H1 (cell line): Measurements from ENCODE around the gene RBM47. TPM values are rescaled to one million over a fixed set of nuclear protein-coding genes. Genes with fewer than 3 reads are reported as not detected.

ENCODE experiments used
- CTCF ChIA-PET: fragments of 300-600 bp; sonication (Branson Sonifier 250); formaldehyde crosslinking; loops from one replicate; lab custom pipeline; 2021; ENCODE audit not compliant: partially characterized antibody; lab: Charles Lee
- POLR2A ChIA-PET: fragments of 300-600 bp; sonication (Branson Sonifier 250); formaldehyde crosslinking; loops from one replicate; lab custom pipeline; 2021; ENCODE audit warnings: inconsistent platforms; ENCODE audit not compliant: partially characterized antibody; lab: Charles Lee
- DNase-seq, 2 experiments: peaks; one replicate each; pipeline versions ENCODE4 v3.0.0 to v3.0.0-alpha.2; 2010 to 2022; ENCODE audit warnings: low spot score in 2 of 2, low read depth in 1 of 2, mixed read lengths in 1 of 2
- FAIRE-seq: peaks from 2 replicates; lab custom pipeline; 2011; peaks lifted over from hg19 to GRCh38; lab: Jason Lieb, UNC
- H2AFZ ChIP-seq: 2 replicates; pipeline ENCODE4 v1.8.1; 2012; ENCODE audit warnings: low read length, inconsistent platforms
- H2AK5ac ChIP-seq: 2 replicates; pipeline ENCODE4 v1.6.1; 2013; ENCODE audit warnings: low read depth, low read length
- H2BK120ac ChIP-seq: replicated peaks from 2 replicates; pipeline ENCODE3; 2013; ENCODE audit warnings: low read depth, low read length, inconsistent platforms
- H2BK12ac ChIP-seq: 2 replicates; pipeline ENCODE4 v1.6.1; 2013; ENCODE audit warnings: low read depth, low read length
- H2BK15ac ChIP-seq: 2 replicates; pipeline ENCODE4 v1.6.1; 2013; ENCODE audit warnings: low read length
- H2BK20ac ChIP-seq: 2 replicates; pipeline ENCODE4 v1.6.1; 2013; ENCODE audit warnings: low read length
- H2BK5ac ChIP-seq: 2 replicates; pipeline ENCODE4 v1.6.1; 2013; ENCODE audit warnings: low read depth, low read length
- H3K14ac ChIP-seq: 2 replicates; pipeline ENCODE4 v1.6.1; 2013; ENCODE audit warnings: inconsistent platforms; ENCODE audit not compliant: insufficient read length
- H3K18ac ChIP-seq: 2 replicates; pipeline ENCODE4 v1.6.1; 2013; ENCODE audit warnings: low read length; ENCODE audit errors: extremely low read depth
- H3K23ac ChIP-seq: 2 replicates; pipeline ENCODE4 v1.6.1; 2013; ENCODE audit warnings: inconsistent platforms; ENCODE audit not compliant: insufficient read length
- H3K23me2 ChIP-seq: 2 replicates; pipeline ENCODE4 v1.6.1; 2013; ENCODE audit warnings: low read depth, low read length
- H3K27ac ChIP-seq: 2 replicates; pipeline ENCODE4 v1.6.1; 2011; ENCODE audit warnings: low read depth, low read length, inconsistent platforms
- H3K27me3 ChIP-seq, 4 experiments: replicated peaks in 1 of 4; 1 replicate in 1 of 4; 2 replicates in 3 of 4; pipeline versions ENCODE4 v1.6.1 to v1.8.1; 2011 to 2013; ENCODE audit warnings: low read length in 3 of 4, mild to moderate bottlenecking in 3 of 4, inconsistent platforms in 2 of 4, mixed read lengths in 2 of 4, moderate library complexity in 1 of 4; ENCODE audit not compliant: control insufficient read depth in 3 of 4, insufficient read depth in 3 of 4; ENCODE audit errors: extremely low read depth in 1 of 4
- H3K36me3 ChIP-seq, 4 experiments: 2 replicates each; pipeline versions ENCODE4 v1.6.1 to v1.8.1; 2011 to 2013; ENCODE audit warnings: mild to moderate bottlenecking in 4 of 4, low read length in 3 of 4, moderate library complexity in 2 of 4, control low read depth in 1 of 4, inconsistent platforms in 1 of 4; ENCODE audit not compliant: insufficient read depth in 4 of 4, control insufficient read depth in 2 of 4
- H3K4ac ChIP-seq: replicated peaks from 2 replicates; pipeline ENCODE3; 2013; ENCODE audit warnings: low read length, low read depth, mixed read lengths, inconsistent platforms; ENCODE audit not compliant: insufficient read length
- H3K4me1 ChIP-seq, 4 experiments: replicated peaks in 1 of 4; 1 replicate in 1 of 4; 2 replicates in 3 of 4; pipeline versions ENCODE4 v1.6.1 to v1.8.1; 2011 to 2013; ENCODE audit warnings: low read length in 3 of 4, inconsistent platforms in 2 of 4, mixed read lengths in 1 of 4; ENCODE audit not compliant: insufficient read depth in 4 of 4, control insufficient read depth in 3 of 4
- H3K4me2 ChIP-seq, 2 experiments: 2 replicates each; pipeline versions ENCODE4 v1.6.1 to v1.8.1; 2011 to 2013; ENCODE audit warnings: low read depth in 2 of 2, low read length in 2 of 2, control low read depth in 1 of 2, inconsistent platforms in 1 of 2, mild to moderate bottlenecking in 1 of 2; ENCODE audit not compliant: insufficient read depth in 1 of 2
- H3K4me3 ChIP-seq, 4 experiments: fragments of 200-600, 300-600 bp in 1 of 4; sonication (generic), shearing (Covaris generic), sonication (Bioruptor Twin) in 1 of 4; 2 replicates each; pipeline versions ENCODE4 v1.5.1 to v1.8.1; 2011 to 2016; ENCODE audit warnings: low read length in 4 of 4, low read depth in 3 of 4, control low read depth in 2 of 4, inconsistent platforms in 2 of 4, mild to moderate bottlenecking in 2 of 4, mixed read lengths in 1 of 4, moderate library complexity in 1 of 4; ENCODE audit not compliant: insufficient read depth in 2 of 4; ENCODE audit errors: extremely low read depth in 1 of 4
- H3K56ac ChIP-seq: replicated peaks from 2 replicates; pipeline ENCODE3; 2013; ENCODE audit warnings: low read depth, mild to moderate bottlenecking, mixed read lengths, low read length, inconsistent platforms; ENCODE audit not compliant: insufficient read length
- H3K79me1 ChIP-seq: 2 replicates; pipeline ENCODE4 v1.6.1; 2013; ENCODE audit warnings: low read depth, low read length, control low read depth
- H3K79me2 ChIP-seq, 2 experiments: 2 replicates each; pipeline versions ENCODE4 v1.6.1 to v1.8.1; 2012 to 2013; ENCODE audit warnings: low read length in 2 of 2, mild to moderate bottlenecking in 2 of 2, inconsistent platforms in 1 of 2; ENCODE audit not compliant: insufficient read depth in 2 of 2, control insufficient read depth in 1 of 2
- H3K9ac ChIP-seq, 4 experiments: replicated peaks in 1 of 4; 1 replicate in 1 of 4; 2 replicates in 3 of 4; pipeline versions ENCODE4 v1.6.1 to v1.8.1; 2011 to 2013; ENCODE audit warnings: low read depth in 3 of 4, low read length in 3 of 4, control low read depth in 2 of 4, mild to moderate bottlenecking in 2 of 4, moderate library complexity in 2 of 4, inconsistent platforms in 1 of 4; ENCODE audit errors: extremely low read depth in 1 of 4
- H3K9me3 ChIP-seq, 2 experiments: 2 replicates each; pipeline versions ENCODE4 v1.6.1 to v1.8.1; 2012 to 2013; ENCODE audit warnings: mild to moderate bottlenecking in 2 of 2, moderate library complexity in 2 of 2, control low read depth in 1 of 2, inconsistent platforms in 1 of 2, low read depth in 1 of 2, low read length in 1 of 2, mixed read lengths in 1 of 2; ENCODE audit not compliant: insufficient read depth in 2 of 2
- H4K20me1 ChIP-seq, 2 experiments: replicated peaks in 1 of 2; 2 replicates each; pipeline versions ENCODE3 to v1.8.1; 2011 to 2013; ENCODE audit warnings: inconsistent platforms in 2 of 2, low read length in 2 of 2, mild to moderate bottlenecking in 1 of 2; ENCODE audit not compliant: insufficient read depth in 2 of 2, control insufficient read depth in 1 of 2
- H4K5ac ChIP-seq: 2 replicates; pipeline ENCODE4 v1.6.1; 2013; ENCODE audit warnings: low read length, low read depth, mixed read lengths, inconsistent platforms; ENCODE audit not compliant: insufficient read length
- H4K8ac ChIP-seq: 2 replicates; pipeline ENCODE4 v1.8.0; 2013; ENCODE audit warnings: mild to moderate bottlenecking, moderate library complexity, low read length, inconsistent platforms; ENCODE audit not compliant: insufficient read depth; ENCODE audit errors: extremely low read depth
- H4K91ac ChIP-seq: replicated peaks from 2 replicates; pipeline ENCODE3; 2013; ENCODE audit warnings: low read length, mixed read lengths, inconsistent platforms; ENCODE audit not compliant: insufficient read length
- BACH1 ChIP-seq: IDR thresholded peaks from 2 replicates; pipeline ENCODE4 v1.6.1; 2012; ENCODE audit warnings: low read length, improper control_type of control experiment
- BCL11A ChIP-seq, 2 experiments: IDR thresholded peaks; one replicate each; pipeline ENCODE4 v1.6.1; 2011; ENCODE audit warnings: low read depth in 2 of 2, low read length in 2 of 2, mild to moderate bottlenecking in 2 of 2
- CEBPB ChIP-seq: IDR thresholded peaks from 2 replicates; pipeline ENCODE4 v1.6.1; 2012; ENCODE audit warnings: low read depth, low read length
- CHD1 ChIP-seq: IDR thresholded peaks from 2 replicates; pipeline ENCODE4 v1.6.1; 2012; ENCODE audit warnings: low read depth, low read length, improper control_type of control experiment
- FOSL1 ChIP-seq: IDR thresholded peaks from 2 replicates; pipeline ENCODE4 v1.6.1; 2011; ENCODE audit warnings: mild to moderate bottlenecking, low read depth, low read length, moderate library complexity; ENCODE audit not compliant: insufficient read depth
- NRF1 ChIP-seq: IDR thresholded peaks from 2 replicates; pipeline ENCODE4 v1.6.1; 2011; ENCODE audit warnings: mild to moderate bottlenecking, low read depth, low read length, improper control_type of control experiment
- POLR2AphosphoS5 ChIP-seq: IDR thresholded peaks from 2 replicates; pipeline ENCODE4 v1.6.1; 2011; ENCODE audit warnings: low read depth, low read length
- SP2 ChIP-seq: IDR thresholded peaks from 2 replicates; pipeline ENCODE4 v1.6.1; 2012; ENCODE audit warnings: mild to moderate bottlenecking, low read length, inconsistent platforms
- TCF12 ChIP-seq: IDR thresholded peaks from 2 replicates; pipeline ENCODE4 v1.6.1; 2011; ENCODE audit warnings: low read depth, mild to moderate bottlenecking, low read length
- WGBS, 2 experiments: shearing (Covaris generic) in 1 of 2; methylation state at CpG; one replicate each; pipeline versions ENCODE4 v1.1.6 to v1.1.7; 2013 to 2015; ENCODE audit warnings: low lambda C conversion rate in 2 of 2, mixed read lengths in 2 of 2, inconsistent platforms in 1 of 2, low coverage in 1 of 2, missing lambda C conversion rate in 1 of 2; ENCODE audit not compliant: insufficient replicate concordance in 2 of 2, insufficient coverage in 1 of 2, insufficient read length in 1 of 2; ENCODE audit errors: extremely low coverage in 1 of 2, missing lambda C conversion rate in 1 of 2; 5-methylcytosine and 5-hydroxymethylcytosine counted together
- polyA plus RNA-seq, 7 experiments: library from polyadenylated mRNA; depleted of rRNA in 3 of 7; stranded (reverse) in 5 of 7; unstranded in 2 of 7; fragments of >200 nt in 5 of 7; fragments of 200-250 nt in 2 of 7; gene quantifications; 1 replicate in 5 of 7; 2 replicates in 1 of 7; 4 replicates in 1 of 7; pipeline versions ENCODE4 v1.2.1 to v1.2.3, GENCODE V29; 2011 to 2013; ENCODE audit warnings: missing spikeins in 2 of 7, mixed read lengths in 2 of 7
- total RNA-seq: library from RNA; stranded (reverse); fragmentation: NEBNext Ultra II Directional; extraction: Animal tissue kit (Norgen Biotek cat#: 25700); gene quantifications from 2 replicates; pipeline ENCODE4 v1.2.1, GENCODE V29; 2021

Gene RBM47
- total and polyA plus RNA-seq, 2 of the 8 experiments (the other 6 are each of a cell fraction or from before 2014, with no cell fraction given), result 42.8 to 78.9 TPM

GRCh38 chr4:40515037-40515397 lies 114.6 kb downstream of the RBM47 start:
- no peak overlapping the region for H3K4me3 ChIP-seq

More at GRCh38 chr4:40515037-40515397, 114.6 kb downstream of the RBM47 start:
- Histone ChIP-seq H3K9ac (no peak overlapping the region), H3K56ac (no peak overlapping the region), H3K23ac (no peak overlapping the region), H2AFZ (no peak overlapping the region), H3K79me1 (no peaks in the 10 kb centered on the region), H3K14ac (no peak overlapping the region), H3K9me3 (no peaks in the 10 kb centered on the region), H3K27me3 (no peaks in the 10 kb centered on the region), H4K8ac (no peak overlapping the region), H2BK20ac (no peak overlapping the region), H3K79me2 (peaks cover 0 to 29% of the 10 kb centered on the region in 2 experiments; a peak in 2 of 4 replicates), H4K91ac (no peak overlapping the region), H2BK12ac (no peak overlapping the region; the same call in 1 of the 2 replicates), H3K18ac (0 out of 2 replicates have a peak overlapping the region, but pooled peaks have one; percentile 4), H2BK5ac (no peak overlapping the region), H3K4me1 (peaks cover 3 to 13% (median 5%) of the 10 kb centered on the region in 4 experiments; a peak in 6 of 7 replicates), H2AK5ac (no peak overlapping the region), H2BK15ac (no peak overlapping the region), H3K27ac (no peak overlapping the region), H3K4ac (no peak overlapping the region), H4K20me1 (no peaks in the 10 kb centered on the region), H2BK120ac (no peak overlapping the region), H4K5ac (no peak overlapping the region), H3K4me2 (no peak overlapping the region), H3K23me2 (no peaks in the 10 kb centered on the region), H3K36me3 (no peaks in the 10 kb centered on the region)
- ChIA-PET CTCF (interaction anchor here (0.6 to 1.5 kb wide), 2 partner anchors 22 to 270 kb away, joined by 3 to 5 read pairs; no protein-coding TSS in a partner anchor), POLR2A (no interaction called here)
- no peak for TF ChIP-seq FOSL1
- TF ChIP-seq BCL11A (IDR thresholded peaks at IDR 0.05; ENCODE audit: low read depth in 2 of 2, low read length in 2 of 2), result no peak
- TF ChIP-seq POLR2AphosphoS5, result no peak
- TF ChIP-seq SP2, result no peak
- TF ChIP-seq TCF12, result no peak
- TF ChIP-seq NRF1, result no peak
- no peak for TF ChIP-seq CEBPB
- no peak for TF ChIP-seq BACH1
- no peak for TF ChIP-seq CHD1
- 100% methylated on average over 2 of the region's 2 CpGs; no CpG with 5 or more reads in 1 of the 2 experiments for whole genome bisulfite sequencing, 2 experiments
- FAIRE-seq (no peak), DNase-seq (no peak)
